Naive thymus-derived CD4-positive, alpha-beta T cell (primary cell): ENCODE data around the gene SELPLG. TPM values are rescaled to one million over a fixed set of nuclear protein-coding genes. Genes with fewer than 3 reads are reported as not detected.
"Not testable (repeated sequence)": the region's sequence is repeated elsewhere in the genome, so short reads cannot be mapped to it uniquely, and the experiment has no call there.

Experiments used
- ATAC-seq: fragments of 150-1000 bp; cut with Tn5 transposase; 2 replicates; pipeline ENCODE4 v1.10.0; 2021; ENCODE audit warnings: mild to moderate bottlenecking, moderate library complexity
- CTCF ChIA-PET: fragments of 350-600 bp; sonication (Branson Sonifier 250); formaldehyde crosslinking; loops from one replicate; lab custom pipeline; 2021; ENCODE audit warnings: antibody characterized with exemption; lab: Charles Lee
- POLR2A ChIA-PET: fragments of 350-600 bp; sonication (Branson Sonifier 250); formaldehyde crosslinking; loops from one replicate; lab custom pipeline; 2021; ENCODE audit warnings: antibody characterized with exemption, inconsistent platforms; lab: Charles Lee
- DNase-seq, 9 donors: peaks; one replicate each; pipeline versions ENCODE4 v3.0.0 to v3.0.0-alpha.2; 2020 to 2022; ENCODE audit warnings: mixed read lengths in 1 of 9
- H3K27ac ChIP-seq: one replicate; pipeline ENCODE4 v1.7.0; 2013; ENCODE audit warnings: mild to moderate bottlenecking, low read depth, low read length, moderate library complexity
- H3K27me3 ChIP-seq, 2 donors: one replicate each; pipeline ENCODE4 v1.7.0; 2013; ENCODE audit warnings: low read length in 2 of 2, mild to moderate bottlenecking in 2 of 2, moderate library complexity in 2 of 2; ENCODE audit not compliant: control insufficient read depth in 2 of 2, insufficient read depth in 2 of 2
- H3K36me3 ChIP-seq, 3 experiments: 1 replicate in 2 of 3; 2 replicates in 1 of 3; pipeline ENCODE4 v1.7.0; 2013; ENCODE audit warnings: low read length in 3 of 3, mild to moderate bottlenecking in 3 of 3, moderate library complexity in 1 of 3; ENCODE audit not compliant: insufficient read depth in 3 of 3, control insufficient read depth in 2 of 3
- H3K4me1 ChIP-seq, 2 donors: one replicate each; pipeline ENCODE4 v1.7.0; 2013; ENCODE audit warnings: low read length in 2 of 2, mild to moderate bottlenecking in 2 of 2, moderate library complexity in 1 of 2; ENCODE audit not compliant: control insufficient read depth in 2 of 2, insufficient read depth in 2 of 2
- H3K4me3 ChIP-seq: 2 replicates; pipeline ENCODE4 v1.7.0; 2013; ENCODE audit warnings: mild to moderate bottlenecking, low read length
- H3K9me3 ChIP-seq, 3 experiments: 1 replicate in 2 of 3; 2 replicates in 1 of 3; pipeline ENCODE4 v1.7.0; 2013; ENCODE audit warnings: low read length in 3 of 3; ENCODE audit not compliant: control insufficient read depth in 2 of 3
- H3K27ac Mint-ChIP-seq, 9 donors: one replicate each; pipeline ENCODE4 v1.8.0; 2020 to 2022; ENCODE audit warnings: mixed read lengths in 9 of 9, mild to moderate bottlenecking in 8 of 9, moderate library complexity in 5 of 9, inconsistent platforms in 2 of 9
- H3K27me3 Mint-ChIP-seq, 5 donors: one replicate each; pipeline ENCODE4 v1.8.0; 2021 to 2022; ENCODE audit warnings: mixed read lengths in 5 of 5, mild to moderate bottlenecking in 1 of 5
- H3K36me3 Mint-ChIP-seq, 5 donors: one replicate each; pipeline ENCODE4 v1.8.0; 2020 to 2022; ENCODE audit warnings: mixed read lengths in 5 of 5, mild to moderate bottlenecking in 3 of 5, inconsistent platforms in 1 of 5
- H3K4me1 Mint-ChIP-seq, 7 donors: one replicate each; pipeline ENCODE4 v1.8.0; 2020 to 2022; ENCODE audit warnings: mixed read lengths in 7 of 7, mild to moderate bottlenecking in 3 of 7, inconsistent platforms in 1 of 7
- H3K4me3 Mint-ChIP-seq, 10 donors: one replicate each; pipeline ENCODE4 v1.8.0; 2020 to 2022; ENCODE audit warnings: mild to moderate bottlenecking in 10 of 10, mixed read lengths in 10 of 10, moderate library complexity in 6 of 10, inconsistent platforms in 2 of 10
- H3K9me3 Mint-ChIP-seq, 11 donors: one replicate each; pipeline ENCODE4 v1.8.0; 2020 to 2022; ENCODE audit warnings: mixed read lengths in 11 of 11, mild to moderate bottlenecking in 4 of 11, inconsistent platforms in 1 of 11, moderate library complexity in 1 of 11
- intact Hi-C, 2 donors: fragments of 100-400 bp; cut with micrococcal nuclease; formaldehyde crosslinking; loops; one replicate each; pipeline ENCODE4 v1.15.1; 2023
- polyA plus RNA-seq, 2 donors: library from polyadenylated mRNA; unstranded; fragments of 300-500 nt; fragmentation: Illumina TruSeq; gene quantifications; one replicate each; pipeline ENCODE4 v1.2.3, GENCODE V29; 2021
- total RNA-seq, 6 experiments: library from RNA in 5 of 6; stranded (reverse) in 5 of 6; gene quantifications; 1 replicate in 5 of 6; 2 replicates in 1 of 6; pipeline ENCODE4 v1.2.3 and lab custom pipeline; 2021 to 2026

Gene SELPLG
- total and polyA plus RNA-seq, 7 experiments from 2014 or later: 54.3 to 831 (median 161) TPM

- Mint-ChIP-seq H3K4me1 (peaks cover 18 to 61% (median 54%) of the 10 kb centered on the region in 7 donors), H3K36me3 (peaks cover 0 to 11% (median 0%) of the 10 kb centered on the region in 5 donors), H3K4me3 (peak overlapping the region in 2 of 10 donors; percentile 19 to 75), H3K27ac (peak overlapping the region in 6 of 9 donors; percentile 54 to 91 (median 84)), H3K9me3 (peaks cover 0 to 17% (median 0%) of the 10 kb centered on the region in 11 donors), H3K27me3 (peaks cover 0 to 8% (median 0%) of the 10 kb centered on the region in 5 donors)
- Histone ChIP-seq H3K4me3 (no peak overlapping the region), H3K27me3 (no peaks in the 10 kb centered on the region), H3K36me3 (no peaks in the 10 kb centered on the region), H3K27ac (no peak overlapping the region), H3K4me1 (peaks cover 0 to 24% of the 10 kb centered on the region in 2 donors), H3K9me3 (no peaks in the 10 kb centered on the region)
- intact Hi-C loops: no loop called here
- no peak for ATAC-seq
- ChIA-PET POLR2A (interaction anchor here (2.0 kb wide), 1 partner anchor 15 kb away, joined by 10 read pairs; the partner anchor contains the start of gene ISCU), CTCF (interaction anchor here (1.0 to 2.3 kb wide), 4 partner anchors 8 to 41 kb away, joined by 3 to 8 read pairs (median 4); partner anchors contain the start of gene SART3)
- no peak for DNase-seq
These were observed 56.9 kb downstream of the SELPLG start for GRCh38 chr12:108576660-108577234.

- Mint-ChIP-seq H3K4me1 (peaks cover 22 to 75% (median 68%) of the 10 kb centered on the region in 7 donors), H3K27ac (peak overlapping the region; percentile 67 to 91 (median 85)), H3K4me3 (peak overlapping the region; percentile 47 to 75 (median 64)), H3K27me3 (peaks cover 0 to 8% (median 0%) of the 10 kb centered on the region in 5 donors), H3K36me3 (peaks cover 0 to 16% (median 2%) of the 10 kb centered on the region in 5 donors), H3K9me3 (peaks cover 0 to 17% (median 0%) of the 10 kb centered on the region in 11 donors)
- peak; percentile 58 for ATAC-seq
- DNase-seq: peak in 6 of 9 donors; percentile 28 to 58 (median 40)
- Histone ChIP-seq H3K27ac (no peak overlapping the region), H3K4me3 (no peak overlapping the region), H3K9me3 (no peaks in the 10 kb centered on the region), H3K27me3 (no peaks in the 10 kb centered on the region), H3K36me3 (no peaks in the 10 kb centered on the region), H3K4me1 (peaks cover 0 to 34% of the 10 kb centered on the region in 2 donors)
- POLR2A ChIA-PET: interaction anchor here (2.0 kb wide), 1 partner anchor 13 kb away, joined by 10 read pairs; the partner anchor contains the start of gene ISCU
- CTCF ChIA-PET: interaction anchor here (0.9 to 1.1 kb wide), 2 partner anchors 11 to 229 kb away, joined by 3 to 4 read pairs; no protein-coding TSS in a partner anchor
- intact Hi-C loops: no loop called here
These were observed 58.3 kb downstream of the SELPLG start for GRCh38 chr12:108575199-108575912.

GRCh38 chr12:108574276-108574675 lies 59.4 kb downstream of the SELPLG start:
- Mint-ChIP-seq H3K4me3 (peak overlapping the region in 3 of 10 donors; percentile 19 to 66 (median 25)), H3K9me3 (peaks cover 0 to 17% (median 0%) of the 10 kb centered on the region in 11 donors), H3K36me3 (peaks cover 0 to 19% (median 5%) of the 10 kb centered on the region in 5 donors), H3K27ac (peak overlapping the region in 7 of 9 donors; percentile 64 to 90 (median 87)), H3K4me1 (peaks cover 26 to 86% (median 79%) of the 10 kb centered on the region in 7 donors)
- peaks cover 6 to 45% of the 10 kb centered on the region in 2 donors for H3K4me1 ChIP-seq
- H3K27me3 ChIP-seq, H3K27me3 Mint-ChIP-seq, ATAC-seq, H3K27ac ChIP-seq, intact Hi-C loops, H3K9me3 ChIP-seq, H3K4me3 ChIP-seq, POLR2A ChIA-PET, H3K36me3 ChIP-seq, DNase-seq: not testable (repeated sequence)
- CTCF ChIA-PET: interaction anchor here (0.6 to 0.7 kb wide), 2 partner anchors 582 to 1134 kb away, joined by 3 read pairs; no protein-coding TSS in a partner anchor

GRCh38 chr12:108573317-108573716 lies 60.4 kb downstream of the SELPLG start:
- H3K9me3 Mint-ChIP-seq: peaks cover 0 to 9% (median 0%) of the 10 kb centered on the region in 11 donors
- no peak for ATAC-seq
- no peak overlapping the region for H3K4me3 Mint-ChIP-seq
- intact Hi-C loops: no loop called here
- DNase-seq: no peak
- peaks cover 10 to 50% of the 10 kb centered on the region in 2 donors for H3K4me1 ChIP-seq
- no peak overlapping the region for H3K4me3 ChIP-seq
- H3K36me3 ChIP-seq: peaks cover 0 to 8% (median under 1%) of the 10 kb centered on the region in 3 experiments
- H3K4me1 Mint-ChIP-seq: peaks cover 34 to 95% (median 89%) of the 10 kb centered on the region in 7 donors
- H3K27me3 ChIP-seq: no peaks in the 10 kb centered on the region
- H3K27ac ChIP-seq: no peak overlapping the region
- H3K27ac Mint-ChIP-seq: peak overlapping the region in 6 of 9 donors; percentile 25 to 98 (median 87)
- ChIA-PET POLR2A (interaction anchor here (1.7 to 15.1 kb wide), 2 partner anchors 44 to 61 kb away, joined by 7 to 200 read pairs; partner anchors contain the start of gene SELPLG), CTCF (interaction anchor here (0.6 to 1.1 kb wide), 2 partner anchors 91 to 118 kb away, joined by 3 read pairs; no protein-coding TSS in a partner anchor)
- H3K27me3 Mint-ChIP-seq: peaks cover 0 to 4% (median 0%) of the 10 kb centered on the region in 5 donors
- peaks cover 0 to 19% (median 14%) of the 10 kb centered on the region in 5 donors for H3K36me3 Mint-ChIP-seq
- H3K9me3 ChIP-seq: no peaks in the 10 kb centered on the region

- Mint-ChIP-seq H3K27me3 (peaks cover 0 to 3% (median 0%) of the 10 kb centered on the region in 5 donors), H3K36me3 (peaks cover 0 to 24% (median 20%) of the 10 kb centered on the region in 5 donors), H3K9me3 (peaks cover 0 to 2% (median 0%) of the 10 kb centered on the region in 11 donors), H3K27ac (peak overlapping the region in 8 of 9 donors; percentile 74 to 99 (median 88)), H3K4me1 (peaks cover 34 to 100% (median 94%) of the 10 kb centered on the region in 7 donors), H3K4me3 (no peak overlapping the region)
- ATAC-seq (no peak), DNase-seq (peak in 1 of 9 donors; percentile 18)
- Histone ChIP-seq H3K27ac (peak overlapping the region; percentile 72), H3K4me3 (no peak overlapping the region), H3K27me3 (no peaks in the 10 kb centered on the region), H3K36me3 (peaks cover 6 to 13% (median 11%) of the 10 kb centered on the region in 3 experiments), H3K9me3 (no peaks in the 10 kb centered on the region), H3K4me1 (peaks cover 18 to 60% of the 10 kb centered on the region in 2 donors)
- CTCF ChIA-PET: interaction anchor here (0.8 to 9.7 kb wide), 3 partner anchors 10 to 92 kb away, joined by 3 to 119 read pairs (median 3); partner anchors contain the start of gene ISCU
- intact Hi-C loops: no loop called here
- POLR2A ChIA-PET: interaction anchor here (0.5 to 15.1 kb wide), 3 partner anchors 45 to 520 kb away, joined by 3 to 200 read pairs (median 7); partner anchors contain the start of gene SELPLG
These were observed 61.4 kb downstream of the SELPLG start for GRCh38 chr12:108572166-108572790.
